Measurements from ENCODE around the gene ASIC4. TPM values are rescaled to one million over a fixed set of nuclear protein-coding genes. Genes with fewer than 3 reads are reported as not detected.
A peak's percentile ranks its signal among the peaks of the same experiment; 100 is the strongest.

The ASIC4 gene
- total and polyA plus RNA-seq, 2 donors from 2014 or later: not detected

DNA sequence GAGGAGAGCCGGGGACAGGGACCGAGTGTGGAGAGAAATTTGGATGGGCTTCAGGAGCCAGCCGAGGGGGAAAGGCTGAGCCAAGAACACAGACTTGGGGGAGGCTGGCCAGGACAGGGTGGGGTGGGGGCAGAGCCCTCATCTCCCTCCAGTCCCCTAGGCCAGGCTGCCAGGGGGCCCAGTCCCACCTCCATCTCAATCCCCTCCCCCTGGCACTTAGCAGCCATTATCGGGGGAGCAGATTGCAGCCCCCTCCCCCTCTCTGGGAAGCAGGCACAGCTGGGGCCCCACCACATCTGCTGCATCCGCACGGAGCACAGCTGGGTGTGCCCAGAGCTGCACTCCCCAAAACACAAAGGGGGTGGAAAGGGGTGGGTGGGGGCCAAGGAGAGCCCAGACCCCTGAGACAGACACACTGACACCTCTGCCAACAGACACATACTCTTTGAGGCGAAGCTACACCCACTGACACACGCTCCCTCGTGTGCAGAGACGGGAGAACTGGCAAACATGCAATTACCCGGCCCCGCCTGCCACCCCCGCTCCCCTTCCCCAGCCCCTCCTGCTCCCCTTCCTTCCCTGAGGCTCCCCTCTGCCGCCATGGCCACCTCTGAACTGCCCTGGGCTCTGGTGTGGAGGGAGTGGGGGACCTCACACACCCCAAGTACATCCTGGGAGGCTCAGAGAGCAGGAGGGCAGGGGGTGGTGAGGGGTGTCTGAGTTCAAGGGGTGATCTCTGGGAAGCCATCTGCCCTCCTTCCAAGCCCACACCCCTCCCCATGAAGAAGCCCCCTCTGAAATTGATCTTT, 5.1 kb upstream of the ASIC4 start:
- H3K27me3 ChIP-seq (ENCODE audit: control insufficient read depth, insufficient read depth, low read length): no peaks in the 10 kb centered on the region

GRCh38 chr2:219509780-219510511, 4.3 kb upstream of the ASIC4 start:
- no peak overlapping the region for H3K27ac ChIP-seq (ENCODE audit: low read depth in 2 of 2, low read length in 2 of 2)
- TF ChIP-seq CTCF (IDR thresholded peaks at IDR 0.05; ENCODE audit: borderline replicate concordance, extremely low read depth, insufficient read depth): peak; percentile 40
- no peaks in the 10 kb centered on the region for H3K36me3 ChIP-seq (ENCODE audit: control insufficient read depth in 2 of 3, insufficient read depth in 3 of 3, low read length in 3 of 3)
- H3K27me3 ChIP-seq (ENCODE audit: control insufficient read depth, insufficient read depth, low read length): no peaks in the 10 kb centered on the region
- H3K9me3 ChIP-seq (ENCODE audit: control insufficient read depth in 2 of 3, insufficient read depth in 1 of 3, low read length in 3 of 3): no peaks in the 10 kb centered on the region
- intact Hi-C loops (cut with DNase I): no loop called here
- peaks cover 0 to 7% (median 3%) of the 10 kb centered on the region in 3 donors for H3K4me1 ChIP-seq (ENCODE audit: control insufficient read depth in 2 of 3, insufficient read depth in 2 of 3, low read depth in 1 of 3, low read length in 3 of 3)
- DNase-seq (peak; percentile 68 to 86 (median 75)), FAIRE-seq (no peak)
- H3K4me3 ChIP-seq (ENCODE audit: low read length in 3 of 3): peak overlapping the region in 2 of 3 donors; percentile 7 to 32
- H3K9ac ChIP-seq (ENCODE audit: low read length in 3 of 3): no peak overlapping the region

More for the DNA sequence above, 5.1 kb upstream of the ASIC4 start:
- Histone ChIP-seq H3K4me3 (ENCODE audit: low read length in 3 of 3) (no peak overlapping the region), H3K9me3 (ENCODE audit: control insufficient read depth in 2 of 3, insufficient read depth in 1 of 3, low read length in 3 of 3) (no peaks in the 10 kb centered on the region), H3K27ac (ENCODE audit: low read depth in 2 of 2, low read length in 2 of 2) (no peak overlapping the region), H3K4me1 (ENCODE audit: control insufficient read depth in 2 of 3, insufficient read depth in 2 of 3, low read depth in 1 of 3, low read length in 3 of 3) (peaks cover 0 to 7% (median 3%) of the 10 kb centered on the region in 3 donors), H3K9ac (ENCODE audit: low read length in 3 of 3) (no peak overlapping the region), H3K36me3 (ENCODE audit: control insufficient read depth in 2 of 3, insufficient read depth in 3 of 3, low read length in 3 of 3) (peaks cover 0 to 3% (median 2%) of the 10 kb centered on the region in 3 donors)
- intact Hi-C loops (cut with DNase I): no loop called here
- FAIRE-seq: no peak
- DNase-seq: no peak
- TF ChIP-seq CTCF (IDR thresholded peaks at IDR 0.05; ENCODE audit: borderline replicate concordance, extremely low read depth, insufficient read depth): no peak

- intact Hi-C loops (cut with DNase I): no loop called here
- DNase-seq (peak; percentile 36 to 77 (median 46)), FAIRE-seq (no peak)
- Histone ChIP-seq H3K27ac (ENCODE audit: low read depth in 2 of 2, low read length in 2 of 2) (no peak overlapping the region), H3K9me3 (ENCODE audit: control insufficient read depth in 2 of 3, insufficient read depth in 1 of 3, low read length in 3 of 3) (no peaks in the 10 kb centered on the region), H3K9ac (ENCODE audit: low read length in 3 of 3) (no peak overlapping the region), H3K4me3 (ENCODE audit: low read length in 3 of 3) (no peak overlapping the region), H3K4me1 (ENCODE audit: control insufficient read depth in 2 of 3, insufficient read depth in 2 of 3, low read depth in 1 of 3, low read length in 3 of 3) (peaks cover 0 to 7% (median 3%) of the 10 kb centered on the region in 3 donors), H3K36me3 (ENCODE audit: control insufficient read depth in 2 of 3, insufficient read depth in 3 of 3, low read length in 3 of 3) (no peaks in the 10 kb centered on the region), H3K27me3 (ENCODE audit: control insufficient read depth, insufficient read depth, low read length) (no peaks in the 10 kb centered on the region)
- no peak for TF ChIP-seq CTCF (IDR thresholded peaks at IDR 0.05; ENCODE audit: borderline replicate concordance, extremely low read depth, insufficient read depth)
Observed at GRCh38 chr2:219510512-219511135, 3.7 kb upstream of the ASIC4 start.
